ENCODE data around the gene OLFML1. TPM values are rescaled to one million over a fixed set of nuclear protein-coding genes. Genes with fewer than 3 reads are reported as not detected.

Gene OLFML1
- total and polyA plus RNA-seq, 2 donors (not counting 3 experiments of a cell fraction or from before 2014, with no cell fraction given) = not detected

DNA sequence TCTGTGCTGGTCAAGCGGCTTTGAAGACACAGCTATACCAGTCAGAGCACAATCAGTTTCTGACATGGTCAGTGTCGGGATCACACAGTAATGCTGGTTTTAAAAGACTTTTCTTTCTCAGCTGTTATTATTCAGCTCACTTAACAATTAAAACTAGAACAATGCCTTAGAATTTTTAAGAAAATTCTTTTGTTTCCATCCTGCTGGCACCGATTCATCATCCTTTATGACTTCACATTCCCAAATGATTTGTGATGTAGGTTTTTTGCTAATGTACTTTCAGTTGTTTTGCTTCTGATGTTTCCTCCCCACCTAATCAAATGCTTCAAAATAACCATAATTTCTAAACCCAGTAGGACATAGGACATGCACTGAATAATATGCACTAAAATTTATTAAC, 34.5 kb upstream of the OLFML1 start:
- Histone ChIP-seq H2AFZ (ENCODE audit: low read depth, low read length) (no peak overlapping the region), H3K79me2 (ENCODE audit: control insufficient read depth, insufficient read depth, low read length) (no peaks in the 10 kb centered on the region), H3K27me3 (ENCODE audit: control insufficient read depth in 2 of 2, insufficient read depth in 2 of 2, low read length in 2 of 2) (no peaks in the 10 kb centered on the region), H3K27ac (ENCODE audit: insufficient read depth, low read depth, low read length) (no peak overlapping the region), H3K9ac (replicated peaks; ENCODE audit: extremely low read depth, insufficient read depth, low read length) (no peak overlapping the region), H3K4me1 (ENCODE audit: control insufficient read depth, extremely low read depth, insufficient read depth, low read length) (no peaks in the 10 kb centered on the region), H3K9me3 (replicated peaks; ENCODE audit: control insufficient read depth, insufficient read depth, low read length) (no peaks in the 10 kb centered on the region), H3K36me3 (ENCODE audit: control insufficient read depth in 2 of 2, extremely low read depth in 1 of 2, insufficient read depth in 2 of 2, low read length in 2 of 2) (no peaks in the 10 kb centered on the region), H3K4me2 (ENCODE audit: insufficient read depth, low read length) (no peak overlapping the region), H3K4me3 (replicated peaks in 1 of 3; ENCODE audit: insufficient read depth in 1 of 3, low read depth in 1 of 3, low read length in 3 of 3) (no peak overlapping the region), H4K20me1 (replicated peaks; ENCODE audit: control insufficient read depth, extremely low read depth, insufficient read depth, low read length) (no peaks in the 10 kb centered on the region), H3K9me1 (replicated peaks; ENCODE audit: control insufficient read depth, extremely low read depth, insufficient read depth, low read length) (no peaks in the 10 kb centered on the region)
- POLR2A ChIA-PET = no interaction called here
- TF ChIP-seq EZH2 (IDR thresholded peaks at IDR 0.05; ENCODE audit: borderline replicate concordance, low read depth, low read length, severe bottlenecking) (no peak), GATA2 (IDR thresholded peaks at IDR 0.05; ENCODE audit: insufficient read depth, insufficient read length, low read depth, low read length) (no peak), POLR2AphosphoS5 (IDR thresholded peaks at IDR 0.05; ENCODE audit: insufficient read depth, low read depth, low read length) (no peak), FOS (IDR thresholded peaks at IDR 0.05; ENCODE audit: borderline replicate concordance, insufficient read depth, low read length) (no peak)
- TF ChIP-seq, protein P1, sequence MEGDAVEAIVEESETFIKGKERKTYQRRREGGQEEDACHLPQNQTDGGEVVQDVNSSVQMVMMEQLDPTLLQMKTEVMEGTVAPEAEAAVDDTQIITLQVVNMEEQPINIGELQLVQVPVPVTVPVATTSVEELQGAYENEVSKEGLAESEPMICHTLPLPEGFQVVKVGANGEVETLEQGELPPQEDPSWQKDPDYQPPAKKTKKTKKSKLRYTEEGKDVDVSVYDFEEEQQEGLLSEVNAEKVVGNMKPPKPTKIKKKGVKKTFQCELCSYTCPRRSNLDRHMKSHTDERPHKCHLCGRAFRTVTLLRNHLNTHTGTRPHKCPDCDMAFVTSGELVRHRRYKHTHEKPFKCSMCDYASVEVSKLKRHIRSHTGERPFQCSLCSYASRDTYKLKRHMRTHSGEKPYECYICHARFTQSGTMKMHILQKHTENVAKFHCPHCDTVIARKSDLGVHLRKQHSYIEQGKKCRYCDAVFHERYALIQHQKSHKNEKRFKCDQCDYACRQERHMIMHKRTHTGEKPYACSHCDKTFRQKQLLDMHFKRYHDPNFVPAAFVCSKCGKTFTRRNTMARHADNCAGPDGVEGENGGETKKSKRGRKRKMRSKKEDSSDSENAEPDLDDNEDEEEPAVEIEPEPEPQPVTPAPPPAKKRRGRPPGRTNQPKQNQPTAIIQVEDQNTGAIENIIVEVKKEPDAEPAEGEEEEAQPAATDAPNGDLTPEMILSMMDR (IDR thresholded peaks at IDR 0.05; ENCODE audit: extremely low read depth in 1 of 2, insufficient read depth in 1 of 2, low read depth in 1 of 2, low read length in 2 of 2) = no peak
- dilution Hi-C loops (cut with MboI; ENCODE audit: extremely low pct_ligation_motif_present, low sequenced_read_pairs) = no loop called here
- DNase-seq (ENCODE audit: low read depth, low spot score) (no peak), FAIRE-seq (no peak)
- CTCF ChIA-PET = interaction anchor here (0.8 to 2.1 kb wide), 6 partner anchors 9 to 638 kb away, joined by 3 to 9 read pairs (median 4); no protein-coding TSS in a partner anchor
- BruUV-seq (replicated peaks) = no TSS peak
- intact Hi-C loops (cut with micrococcal nuclease) = no loop called here

DNA sequence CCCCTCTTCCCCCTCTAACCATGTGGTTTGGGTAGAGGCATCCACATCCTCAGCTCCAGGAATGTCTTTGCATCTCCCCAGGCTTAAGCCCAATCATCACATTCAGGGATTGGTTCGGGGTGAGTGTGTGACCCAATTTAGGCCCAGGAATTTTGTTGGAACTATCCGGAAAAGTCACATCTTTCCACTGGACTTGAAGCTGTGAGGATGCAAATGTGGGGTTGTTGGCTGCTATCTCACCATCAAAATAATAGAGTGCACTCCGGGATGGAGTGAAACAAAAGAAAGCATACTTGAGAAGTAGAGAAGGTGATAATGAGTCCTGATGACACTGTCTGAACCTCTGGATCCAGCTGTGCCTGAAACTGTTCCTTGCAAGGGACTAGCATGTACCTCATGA, 33.8 kb upstream of the OLFML1 start:
- no peak for FAIRE-seq
- no peaks in the 10 kb centered on the region for H3K9me3 ChIP-seq (replicated peaks; ENCODE audit: control insufficient read depth, insufficient read depth, low read length)
- no peak overlapping the region for H3K4me2 ChIP-seq (ENCODE audit: insufficient read depth, low read length)
- intact Hi-C loops (cut with micrococcal nuclease) (no loop called here), dilution Hi-C loops (cut with MboI; ENCODE audit: extremely low pct_ligation_motif_present, low sequenced_read_pairs) (no loop called here)
- no peaks in the 10 kb centered on the region for H3K9me1 ChIP-seq (replicated peaks; ENCODE audit: control insufficient read depth, extremely low read depth, insufficient read depth, low read length)
- no TSS peak for BruUV-seq (replicated peaks)
- H4K20me1 ChIP-seq (replicated peaks; ENCODE audit: control insufficient read depth, extremely low read depth, insufficient read depth, low read length) = no peaks in the 10 kb centered on the region
- ChIA-PET POLR2A (no interaction called here), CTCF (interaction anchor here (1.1 to 2.1 kb wide), 4 partner anchors 9 to 639 kb away, joined by 3 to 9 read pairs (median 5); no protein-coding TSS in a partner anchor)
- H3K79me2 ChIP-seq (ENCODE audit: control insufficient read depth, insufficient read depth, low read length) = no peaks in the 10 kb centered on the region
- H3K27ac ChIP-seq (ENCODE audit: insufficient read depth, low read depth, low read length) = no peak overlapping the region
- H2AFZ ChIP-seq (ENCODE audit: low read depth, low read length) = no peak overlapping the region
- no peak for DNase-seq (ENCODE audit: low read depth, low spot score)
- TF ChIP-seq MYC (IDR thresholded peaks at IDR 0.05; ENCODE audit: low read depth, low read length) (no peak), JUN (IDR thresholded peaks at IDR 0.05; ENCODE audit: borderline replicate concordance, insufficient read depth, insufficient read length, low read depth) (no peak), EZH2 (IDR thresholded peaks at IDR 0.05; ENCODE audit: borderline replicate concordance, low read depth, low read length, severe bottlenecking) (no peak), GATA2 (IDR thresholded peaks at IDR 0.05; ENCODE audit: insufficient read depth, insufficient read length, low read depth, low read length) (no peak), FOS (IDR thresholded peaks at IDR 0.05; ENCODE audit: borderline replicate concordance, insufficient read depth, low read length) (no peak)
- no peak overlapping the region for H3K9ac ChIP-seq (replicated peaks; ENCODE audit: extremely low read depth, insufficient read depth, low read length)
- H3K27me3 ChIP-seq (ENCODE audit: control insufficient read depth in 2 of 2, insufficient read depth in 2 of 2, low read length in 2 of 2) = no peaks in the 10 kb centered on the region
- H3K4me1 ChIP-seq (ENCODE audit: control insufficient read depth, extremely low read depth, insufficient read depth, low read length) = no peaks in the 10 kb centered on the region
- no peaks in the 10 kb centered on the region for H3K36me3 ChIP-seq (ENCODE audit: control insufficient read depth in 2 of 2, extremely low read depth in 1 of 2, insufficient read depth in 2 of 2, low read length in 2 of 2)
- no peak overlapping the region for H3K4me3 ChIP-seq (replicated peaks in 1 of 3; ENCODE audit: insufficient read depth in 1 of 3, low read depth in 1 of 3, low read length in 3 of 3)
